D721Med (cell line): Measurements from ENCODE around the gene SCN1A.
"Not testable (repeated sequence)": the region's sequence is repeated elsewhere in the genome, so short reads cannot be mapped to it uniquely, and the experiment has no call there.

ENCODE experiments used
- DNase-seq: peaks from one replicate; pipeline ENCODE4 v3.0.0; 2011; ENCODE audit warnings: low spot score; ENCODE audit not compliant: insufficient read length
- FAIRE-seq: peaks from 2 replicates; lab custom pipeline; 2011; peaks lifted over from hg19 to GRCh38; lab: Jason Lieb, UNC
- TF ChIP-seq, protein P1 (sequence below): IDR thresholded peaks from 2 replicates; pipeline ENCODE4 v1.5.1; 2012; ENCODE audit warnings: mild to moderate bottlenecking, control low read depth; ENCODE audit not compliant: insufficient read depth; ENCODE audit errors: missing control alignments

SCN1A gene

DNA sequence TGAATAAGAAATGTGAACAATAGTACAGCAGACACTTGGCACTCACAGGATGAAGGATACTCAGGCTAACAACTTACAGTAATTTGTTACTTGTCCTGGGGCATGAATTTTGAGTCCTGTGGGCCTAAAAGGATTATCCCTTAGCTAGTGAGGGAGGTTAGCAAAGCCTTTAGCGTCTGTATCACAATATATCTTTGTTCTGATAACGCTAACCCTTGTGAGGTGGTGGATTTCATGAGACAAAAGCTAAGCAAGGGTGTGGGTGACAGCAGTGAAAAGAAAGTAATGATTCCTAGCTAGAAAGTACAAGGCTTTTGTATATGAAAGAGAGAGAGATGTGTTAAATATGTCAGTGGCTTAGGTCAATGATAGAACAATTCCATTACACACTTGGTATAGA, 127.4 kb downstream of the SCN1A start:
- no peak for DNase-seq
- FAIRE-seq, result no peak
- TF ChIP-seq, protein P1, sequence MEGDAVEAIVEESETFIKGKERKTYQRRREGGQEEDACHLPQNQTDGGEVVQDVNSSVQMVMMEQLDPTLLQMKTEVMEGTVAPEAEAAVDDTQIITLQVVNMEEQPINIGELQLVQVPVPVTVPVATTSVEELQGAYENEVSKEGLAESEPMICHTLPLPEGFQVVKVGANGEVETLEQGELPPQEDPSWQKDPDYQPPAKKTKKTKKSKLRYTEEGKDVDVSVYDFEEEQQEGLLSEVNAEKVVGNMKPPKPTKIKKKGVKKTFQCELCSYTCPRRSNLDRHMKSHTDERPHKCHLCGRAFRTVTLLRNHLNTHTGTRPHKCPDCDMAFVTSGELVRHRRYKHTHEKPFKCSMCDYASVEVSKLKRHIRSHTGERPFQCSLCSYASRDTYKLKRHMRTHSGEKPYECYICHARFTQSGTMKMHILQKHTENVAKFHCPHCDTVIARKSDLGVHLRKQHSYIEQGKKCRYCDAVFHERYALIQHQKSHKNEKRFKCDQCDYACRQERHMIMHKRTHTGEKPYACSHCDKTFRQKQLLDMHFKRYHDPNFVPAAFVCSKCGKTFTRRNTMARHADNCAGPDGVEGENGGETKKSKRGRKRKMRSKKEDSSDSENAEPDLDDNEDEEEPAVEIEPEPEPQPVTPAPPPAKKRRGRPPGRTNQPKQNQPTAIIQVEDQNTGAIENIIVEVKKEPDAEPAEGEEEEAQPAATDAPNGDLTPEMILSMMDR, result no peak

DNA sequence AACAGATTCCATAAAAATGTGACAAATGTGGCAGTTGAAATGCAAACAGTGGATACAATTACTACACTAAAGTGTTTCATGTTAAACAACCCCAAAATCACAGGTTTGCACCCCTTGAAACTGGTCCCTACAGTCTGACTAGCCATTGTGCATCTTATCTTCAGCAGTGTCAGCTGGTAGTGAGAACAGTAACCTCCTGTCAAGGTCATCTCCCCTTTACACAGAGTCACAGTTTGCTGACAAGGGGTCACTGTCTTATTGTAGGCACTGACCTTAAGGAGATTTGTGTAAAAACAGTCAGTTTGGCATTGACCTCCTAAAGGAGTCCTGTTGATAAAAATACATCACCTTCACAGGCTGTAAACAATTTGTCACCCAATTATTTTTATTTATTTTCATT, 137.0 kb downstream of the SCN1A start:
- TF ChIP-seq, protein P1, result no peak
- FAIRE-seq, result no peak
- no peak for DNase-seq

DNA sequence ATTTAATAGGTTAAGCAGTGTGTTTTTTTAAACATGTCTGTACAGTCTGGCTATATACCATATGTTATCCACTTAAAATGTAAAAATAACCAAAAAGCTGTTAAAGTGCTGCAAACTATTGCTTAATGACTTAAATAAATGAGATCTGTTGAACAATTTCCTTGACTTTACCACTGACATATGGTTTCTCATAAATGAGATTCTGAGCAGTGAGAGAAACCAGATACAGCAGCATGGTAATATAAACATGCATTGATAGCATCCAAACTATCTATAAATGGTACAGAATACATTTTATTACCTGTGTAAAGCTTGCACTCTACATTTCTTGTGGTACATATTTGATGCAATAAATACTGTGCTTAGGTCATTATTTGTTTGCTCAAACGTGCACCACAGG, 138.0 kb downstream of the SCN1A start:
- no peak for FAIRE-seq
- TF ChIP-seq, protein P1, result no peak

DNA sequence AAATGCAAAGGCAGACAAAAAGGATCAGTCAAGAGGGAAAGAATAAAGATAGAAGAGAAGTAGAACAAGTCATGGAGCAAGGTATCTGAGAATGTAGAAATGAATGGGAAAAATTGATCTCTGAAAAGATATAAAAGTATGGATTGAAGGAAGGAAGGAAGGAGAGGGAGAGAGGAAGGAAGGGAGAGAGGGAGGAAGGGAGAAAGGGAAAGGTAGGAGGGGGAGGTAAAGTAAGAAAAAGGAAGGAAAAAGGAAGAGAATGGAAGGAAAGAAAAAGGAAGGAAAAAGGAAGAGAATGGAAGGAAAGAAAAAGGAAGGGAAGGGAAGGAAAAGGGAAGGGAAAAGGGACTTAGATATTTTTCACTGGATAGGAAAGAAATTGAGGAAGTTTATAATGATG, 142.7 kb downstream of the SCN1A start:
- no peak for FAIRE-seq

More for the DNA sequence above, 138.0 kb downstream of the SCN1A start:
- DNase-seq, result no peak

DNA sequence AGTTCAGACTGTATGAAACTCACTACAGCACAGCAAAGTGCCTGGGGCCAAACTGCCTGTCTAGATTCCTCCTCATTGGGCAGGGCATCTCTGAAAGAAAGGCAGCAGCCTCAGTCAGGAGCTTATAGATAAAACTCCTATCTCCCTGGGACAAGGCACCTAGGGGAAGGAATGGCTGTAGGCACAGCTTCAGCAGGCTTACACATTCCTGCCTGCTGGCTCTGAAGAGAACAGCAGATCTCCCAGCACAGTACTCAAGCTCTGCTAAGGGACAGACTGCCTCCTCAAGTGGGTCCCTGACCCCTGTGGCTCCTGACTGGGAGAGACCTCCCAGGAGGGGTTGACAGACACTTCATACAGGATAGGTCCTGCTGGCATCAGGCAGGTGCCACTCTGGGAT, 155.7 kb downstream of the SCN1A start:
- not testable (repeated sequence) for FAIRE-seq, DNase-seq

More for the DNA sequence above, 142.7 kb downstream of the SCN1A start:
- DNase-seq, result no peak
- TF ChIP-seq, protein P1, result no peak

DNA sequence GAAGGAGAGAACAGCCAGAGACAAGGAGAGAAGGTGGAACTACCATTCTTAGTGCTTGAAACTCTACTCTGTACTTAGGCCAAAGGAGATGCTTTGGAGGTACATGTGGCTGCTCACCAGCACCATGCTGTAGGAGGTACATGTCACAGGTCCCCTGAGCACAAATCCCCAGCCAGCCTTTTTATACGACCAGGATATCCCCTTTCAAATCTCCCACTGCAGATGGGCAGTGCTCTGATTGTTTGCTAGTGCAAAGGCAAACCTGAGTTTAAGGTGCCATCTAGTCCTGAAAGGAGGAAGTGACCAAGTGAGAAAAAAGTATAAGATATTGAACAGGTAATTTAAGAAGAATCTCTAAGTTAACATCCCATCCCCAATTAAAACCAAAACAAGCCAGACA, 157.2 kb downstream of the SCN1A start:
- TF ChIP-seq, protein P1, result no peak
- FAIRE-seq (no peak), DNase-seq (no peak)

DNA sequence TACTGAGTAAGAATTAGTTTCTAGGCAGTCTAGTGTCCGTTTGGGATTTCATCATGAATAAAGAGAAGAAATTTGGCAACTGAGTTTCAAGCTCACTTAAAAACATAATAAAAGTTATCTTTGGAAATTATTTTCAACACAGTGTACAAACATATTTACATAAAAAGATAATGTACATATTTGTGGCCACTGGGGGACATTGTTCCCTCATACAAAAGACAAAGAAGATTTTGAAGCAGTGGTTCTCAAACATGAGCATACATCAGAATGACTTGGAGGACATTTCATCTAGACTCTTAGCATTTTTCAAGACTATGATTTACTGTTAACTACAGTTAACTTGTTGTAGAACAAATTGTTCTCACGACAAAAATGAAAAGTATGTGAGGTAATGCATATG, 158.6 kb downstream of the SCN1A start:
- no peak for DNase-seq
- TF ChIP-seq, protein P1, result peak; percentile 17
- FAIRE-seq, result no peak

DNA sequence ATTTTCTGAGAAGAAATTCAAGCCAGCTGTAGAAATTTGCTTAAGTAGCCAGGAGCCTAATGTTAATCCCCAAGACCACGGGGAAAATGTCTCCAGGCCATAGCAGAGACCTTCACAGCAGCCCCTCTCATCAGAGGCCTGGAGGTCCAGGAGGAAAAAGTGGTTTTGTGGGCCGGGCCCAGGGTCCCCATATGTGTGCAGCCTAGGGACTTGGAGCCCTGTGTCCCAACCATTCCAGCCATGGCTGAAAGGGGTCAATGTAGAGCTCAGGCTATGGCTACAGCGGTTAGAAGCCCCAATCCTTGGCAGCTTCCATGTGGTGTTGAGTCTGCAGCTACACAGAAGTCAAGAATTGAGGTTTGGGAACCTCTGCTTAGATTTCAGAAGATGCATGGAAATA, 160.1 kb downstream of the SCN1A start:
- DNase-seq, result no peak
- TF ChIP-seq, protein P1, result no peak
- no peak for FAIRE-seq
